Transverse colon (tissue), 4 donors: Measurements from ENCODE around the gene GABRB1. TPM values are rescaled to one million over a fixed set of nuclear protein-coding genes. Genes with fewer than 3 reads are reported as not detected.

Experiments
- DNase-seq: peaks from one replicate; pipeline ENCODE4 v3.0.0-alpha.2; 2019
- H3K27ac ChIP-seq, 4 donors: fragments of 200-600 bp; sonication (generic); 2 replicates each; pipeline ENCODE4 v1.5.1; 2016 to 2018; ENCODE audit warnings: inconsistent platforms in 4 of 4
- H3K27me3 ChIP-seq: fragments of 200-600 bp; sonication (generic); 2 replicates; pipeline ENCODE4 v1.5.1; 2017; ENCODE audit warnings: inconsistent platforms
- H3K36me3 ChIP-seq, 4 donors: fragments of 200-600 bp; sonication (generic); 2 replicates each; pipeline ENCODE4 v1.5.1; 2017 to 2019; ENCODE audit warnings: inconsistent platforms in 4 of 4
- H3K4me1 ChIP-seq, 4 donors: fragments of 200-600 bp; sonication (generic); 2 replicates each; pipeline ENCODE4 v1.5.1; 2017 to 2020; ENCODE audit warnings: inconsistent platforms in 4 of 4
- H3K4me3 ChIP-seq, 4 donors: fragments of 200-600 bp; sonication (generic); 1 replicate in 1 of 4; 2 replicates in 3 of 4; pipeline versions ENCODE4 v1.5.1 to v1.6.1; 2017 to 2019; ENCODE audit warnings: inconsistent platforms in 4 of 4
- H3K9me3 ChIP-seq, 2 donors: fragments of 200-600 bp; sonication (generic); 2 replicates each; pipeline ENCODE4 v1.5.1; 2017 to 2019; ENCODE audit warnings: inconsistent platforms in 2 of 2
- CTCF ChIP-seq, 5 experiments: fragments of 200-600 bp in 3 of 5; fragments of 450-650 bp in 2 of 5; sonication (generic) in 3 of 5; IDR thresholded peaks; 1 replicate in 2 of 5; 2 replicates in 3 of 5; pipeline ENCODE4 v1.5.1; 2016 to 2017; ENCODE audit warnings: antibody characterized with exemption in 5 of 5, inconsistent platforms in 3 of 5, mild to moderate bottlenecking in 2 of 5, moderate library complexity in 1 of 5
- EP300 ChIP-seq: sonication (generic); formaldehyde crosslinking; IDR thresholded peaks from one replicate; pipeline ENCODE4 v1.6.1; 2017; ENCODE audit warnings: antibody characterized with exemption, low read depth
- POLR2A ChIP-seq: fragments of 450-650 bp; IDR thresholded peaks from one replicate; pipeline ENCODE4 v1.6.1; 2016; ENCODE audit warnings: antibody characterized with exemption, mild to moderate bottlenecking, moderate library complexity
- POLR2AphosphoS5 ChIP-seq, 3 donors: sonication (generic); formaldehyde crosslinking; IDR thresholded peaks; one replicate each; pipeline ENCODE4 v1.6.1; 2016; ENCODE audit warnings: antibody characterized with exemption in 3 of 3
- WGBS, 2 donors: methylation state at CpG; one replicate each; pipeline ENCODE4 v1.1.5; 2018; ENCODE audit warnings: low coverage in 1 of 2; 5-methylcytosine and 5-hydroxymethylcytosine counted together
- in situ Hi-C, 4 donors: fragments of 200-750 bp; cut with MboI; loops; one replicate each; pipeline versions ENCODE4 v1.15.0 to v1.15.1; 2017; ENCODE audit warnings: low sequenced_read_pairs in 3 of 4, low pct_ligation_motif_present in 1 of 4, low pct_unique_long_range_greater_than_20kb in 1 of 4
- intact Hi-C: fragments of 100-400 bp; cut with DNase I; formaldehyde crosslinking; loops from one replicate; pipeline ENCODE4 v1.15.1; 2023; ENCODE audit warnings: low total_unique reads
- total RNA-seq, 4 donors: library from RNA; depleted of rRNA; stranded (reverse); fragments of >200 nt; gene quantifications; one replicate each; pipeline ENCODE4 v1.1.0, GENCODE V29; 2016

GABRB1 gene
- total RNA-seq, 4 donors from 2014 or later = 0.14 to 19.7 (median 0.48) TPM; not detected in 1

GRCh38 chr4:47068986-47069385 lies 37.6 kb downstream of the GABRB1 start:
- H3K36me3 ChIP-seq = no peaks in the 10 kb centered on the region
- no peak for DNase-seq
- no peaks in the 10 kb centered on the region for H3K9me3 ChIP-seq
- H3K27ac ChIP-seq = no peak overlapping the region
- in situ Hi-C loops (no loop called here), intact Hi-C loops (no loop called here)
- no peaks in the 10 kb centered on the region for H3K27me3 ChIP-seq
- H3K4me1 ChIP-seq = no peaks in the 10 kb centered on the region
- WGBS, 2 donors = 22 to 38% methylated on average over 1 of the region's 1 CpG
- H3K4me3 ChIP-seq = no peak overlapping the region
- no peak for TF ChIP-seq POLR2AphosphoS5 (IDR thresholded peaks at IDR 0.05)

DNA sequence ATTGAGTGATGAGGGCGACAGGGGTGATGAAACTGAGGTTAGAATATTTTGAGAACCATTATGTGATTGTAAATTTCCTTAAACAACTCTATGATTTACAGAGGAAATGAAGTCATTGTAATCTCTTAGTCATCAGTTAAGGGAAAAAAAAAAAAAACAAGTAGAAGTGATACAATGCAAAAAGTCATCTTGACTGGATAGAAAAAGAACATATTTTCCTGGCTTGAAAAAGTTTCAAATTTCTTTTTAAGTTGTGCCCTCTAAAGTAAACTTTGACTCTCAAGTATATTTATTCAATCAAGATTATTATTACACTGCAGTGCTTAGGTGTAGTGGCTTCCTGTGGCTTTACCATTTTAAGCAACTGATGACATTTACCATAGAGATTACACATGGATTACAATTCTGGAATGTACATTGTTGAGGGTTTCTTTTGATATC lies 40.6 kb downstream of the GABRB1 start:
- no peaks in the 10 kb centered on the region for H3K36me3 ChIP-seq
- H3K4me3 ChIP-seq = no peak overlapping the region
- TF ChIP-seq EP300 (no peak), POLR2AphosphoS5 (IDR thresholded peaks at IDR 0.05) (no peak), CTCF (IDR thresholded peaks at IDR 0.05) (no peak), POLR2A (no peak)
- in situ Hi-C loops (no loop called here), intact Hi-C loops (loop anchor here (1.0 kb wide), 1 partner anchor 23 kb away; no protein-coding TSS in a partner anchor)
- no peaks in the 10 kb centered on the region for H3K4me1 ChIP-seq
- H3K27ac ChIP-seq = no peak overlapping the region
- no peak for DNase-seq
- H3K9me3 ChIP-seq = no peaks in the 10 kb centered on the region
- no peaks in the 10 kb centered on the region for H3K27me3 ChIP-seq
- 23 to 40% methylated on average over 1 of the region's 1 CpG for WGBS, 2 donors

DNA sequence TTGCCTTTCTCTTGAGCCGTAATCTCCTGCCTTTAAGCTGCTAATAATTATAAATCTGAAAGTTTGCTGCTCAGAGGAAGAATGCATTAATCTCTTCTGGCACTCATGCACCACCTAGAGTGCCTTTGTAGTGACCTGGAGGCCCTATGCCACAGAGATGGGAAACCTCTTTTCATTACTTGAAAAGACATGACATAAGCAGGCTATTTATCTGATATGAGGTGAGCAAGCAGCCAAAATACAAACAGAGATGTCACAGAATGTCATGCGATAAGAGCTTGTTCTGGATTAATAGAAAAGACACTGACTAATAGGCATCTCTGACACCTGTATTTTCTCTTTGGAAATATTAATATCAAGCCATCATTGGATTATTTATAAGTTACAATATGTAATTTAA lies 42.3 kb downstream of the GABRB1 start:
- no peak for DNase-seq
- Histone ChIP-seq H3K27me3 (no peaks in the 10 kb centered on the region), H3K27ac (no peak overlapping the region), H3K4me1 (no peaks in the 10 kb centered on the region), H3K9me3 (no peaks in the 10 kb centered on the region), H3K36me3 (no peaks in the 10 kb centered on the region), H3K4me3 (no peak overlapping the region)
- TF ChIP-seq EP300 (no peak), POLR2A (no peak), CTCF (IDR thresholded peaks at IDR 0.05) (no peak), POLR2AphosphoS5 (IDR thresholded peaks at IDR 0.05) (no peak)
- in situ Hi-C loops = no loop called here
- WGBS, 2 donors = 88 to 90% methylated on average over 2 of the region's 2 CpGs
- intact Hi-C loops = no loop called here

- H3K36me3 ChIP-seq = no peaks in the 10 kb centered on the region
- no peak overlapping the region for H3K4me3 ChIP-seq
- H3K27ac ChIP-seq = no peak overlapping the region
- TF ChIP-seq CTCF (IDR thresholded peaks at IDR 0.05) = no peak
- TF ChIP-seq EP300 = no peak
- no peak for TF ChIP-seq POLR2AphosphoS5 (IDR thresholded peaks at IDR 0.05)
- no peak for TF ChIP-seq POLR2A
- intact Hi-C loops (no loop called here), in situ Hi-C loops (no loop called here)
- DNase-seq = no peak
- H3K27me3 ChIP-seq = no peaks in the 10 kb centered on the region
- H3K4me1 ChIP-seq = no peaks in the 10 kb centered on the region
- H3K9me3 ChIP-seq = no peaks in the 10 kb centered on the region
Observed at GRCh38 chr4:47074816-47075215, 43.4 kb downstream of the GABRB1 start.

- in situ Hi-C loops = no loop called here
- WGBS, 2 donors = 85% methylated on average over 2 of the region's 2 CpGs
- no peak overlapping the region for H3K4me3 ChIP-seq
Observed at GRCh38 chr4:47075262-47075661, 43.9 kb downstream of the GABRB1 start.

More at GRCh38 chr4:47075262-47075661, 43.9 kb downstream of the GABRB1 start:
- Histone ChIP-seq H3K27ac (no peak overlapping the region), H3K4me1 (no peaks in the 10 kb centered on the region), H3K36me3 (no peaks in the 10 kb centered on the region), H3K9me3 (no peaks in the 10 kb centered on the region), H3K27me3 (no peaks in the 10 kb centered on the region)
- intact Hi-C loops = no loop called here
- TF ChIP-seq POLR2A (no peak), CTCF (IDR thresholded peaks at IDR 0.05) (no peak), EP300 (no peak), POLR2AphosphoS5 (IDR thresholded peaks at IDR 0.05) (no peak)
- no peak for DNase-seq
